Smooth muscle cell of trachea (primary cell): ENCODE measurements around the gene NPTX2. TPM values are rescaled to one million over a fixed set of nuclear protein-coding genes. Genes with fewer than 3 reads are reported as not detected.

Experiments used
- total RNA-seq: library from RNA; depleted of rRNA; stranded (reverse); fragments of >200 nt; gene quantifications from 2 replicates; pipeline ENCODE4 v1.2.1, GENCODE V29; 2014

The NPTX2 gene, protein sequence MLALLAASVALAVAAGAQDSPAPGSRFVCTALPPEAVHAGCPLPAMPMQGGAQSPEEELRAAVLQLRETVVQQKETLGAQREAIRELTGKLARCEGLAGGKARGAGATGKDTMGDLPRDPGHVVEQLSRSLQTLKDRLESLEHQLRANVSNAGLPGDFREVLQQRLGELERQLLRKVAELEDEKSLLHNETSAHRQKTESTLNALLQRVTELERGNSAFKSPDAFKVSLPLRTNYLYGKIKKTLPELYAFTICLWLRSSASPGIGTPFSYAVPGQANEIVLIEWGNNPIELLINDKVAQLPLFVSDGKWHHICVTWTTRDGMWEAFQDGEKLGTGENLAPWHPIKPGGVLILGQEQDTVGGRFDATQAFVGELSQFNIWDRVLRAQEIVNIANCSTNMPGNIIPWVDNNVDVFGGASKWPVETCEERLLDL
- total RNA-seq, result under 0.01 TPM in 1 of 2 replicates, not detected in the other

DNA sequence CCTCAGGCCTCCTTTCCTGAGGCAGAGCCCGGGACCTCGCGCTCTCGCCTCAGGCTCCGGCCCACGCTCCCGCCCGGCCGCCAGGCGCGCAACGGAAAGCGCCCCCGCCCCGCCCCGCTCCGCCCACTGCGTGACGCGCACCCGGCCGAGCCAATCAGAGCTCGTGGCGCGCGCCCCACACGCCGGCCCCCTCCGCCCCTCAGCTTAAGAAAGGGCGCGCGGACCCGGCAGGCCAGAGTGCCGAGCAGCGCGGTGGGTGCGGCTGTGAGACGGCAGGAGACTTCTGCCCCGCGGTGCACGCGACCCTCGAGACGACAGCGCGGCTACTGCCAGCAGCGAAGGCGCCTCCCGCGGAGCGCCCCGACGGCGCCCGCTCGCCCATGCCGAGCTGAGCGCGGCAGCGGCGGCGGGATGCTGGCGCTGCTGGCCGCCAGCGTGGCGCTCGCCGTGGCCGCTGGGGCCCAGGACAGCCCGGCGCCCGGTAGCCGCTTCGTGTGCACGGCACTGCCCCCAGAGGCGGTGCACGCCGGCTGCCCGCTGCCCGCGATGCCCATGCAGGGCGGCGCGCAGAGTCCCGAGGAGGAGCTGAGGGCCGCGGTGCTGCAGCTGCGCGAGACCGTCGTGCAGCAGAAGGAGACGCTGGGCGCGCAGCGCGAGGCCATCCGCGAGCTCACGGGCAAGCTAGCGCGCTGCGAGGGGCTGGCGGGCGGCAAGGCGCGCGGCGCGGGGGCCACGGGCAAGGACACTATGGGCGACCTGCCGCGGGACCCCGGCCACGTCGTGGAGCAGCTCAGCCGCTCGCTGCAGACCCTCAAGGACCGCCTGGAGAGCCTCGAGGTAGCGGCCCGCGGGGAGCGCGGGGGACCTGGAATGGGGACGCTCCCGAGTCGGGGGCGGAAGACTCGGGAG lies at the start of gene NPTX2:
Gene NPTX2 (plus strand): TSS at position 235 of the 909 bp plus-strand sequence. CDS start 177 bp downstream, at position 412.

Other genes with a start within 250 kb of the NPTX2 start
- 1.3 and 4.1 TPM in 2 replicates for gene BAIAP2L1, start 216.2 kb upstream of the NPTX2 start, total RNA-seq